Measurements from ENCODE around the gene BRD3OS. TPM values are rescaled to one million over a fixed set of nuclear protein-coding genes. Genes with fewer than 3 reads are reported as not detected.

Gene BRD3OS
- polyA plus RNA-seq, 1 of the 3 experiments (the other 2 are of a cell fraction): 23.1 TPM

DNA sequence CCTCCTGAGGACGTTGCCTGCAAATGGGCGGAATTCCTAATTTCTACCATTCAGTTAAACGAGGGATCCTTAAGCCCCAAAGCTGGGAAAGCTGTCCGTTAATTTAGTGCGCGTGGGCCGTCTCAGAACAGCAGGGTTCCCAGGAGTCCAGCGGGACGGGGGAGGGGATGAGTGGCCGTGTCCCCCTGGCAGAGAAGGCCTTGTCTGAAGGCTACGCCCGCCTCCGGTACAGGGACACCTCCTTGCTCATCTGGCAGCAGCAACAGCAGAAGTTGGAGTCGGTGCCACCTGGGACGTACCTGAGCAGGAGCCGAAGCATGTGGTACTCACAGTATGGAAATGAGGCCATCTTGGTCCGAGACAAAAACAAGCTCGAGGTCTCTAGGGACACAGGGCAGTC, 1.3 kb downstream of the BRD3OS start:
- Histone ChIP-seq H3K4me3 (ENCODE audit: low read depth in 2 of 2, low read length in 1 of 2) (peak overlapping the region; percentile 74 to 80), H3K9me2 (no peaks in the 10 kb centered on the region), H3F3A (replicated peaks; ENCODE audit: insufficient read depth) (peaks cover 20% of the 10 kb centered on the region), H3K36me3 (replicated peaks in 1 of 2; ENCODE audit: control insufficient read depth in 1 of 2, insufficient read depth in 2 of 2, low read length in 1 of 2) (peaks cover 8 to 33% of the 10 kb centered on the region in 2 experiments), H3K9me3 (no peaks in the 10 kb centered on the region), H4K20me1 (ENCODE audit: insufficient read depth) (no peaks in the 10 kb centered on the region), H2AFZ (ENCODE audit: low read depth) (no peak overlapping the region), H3K4me1 (ENCODE audit: control insufficient read depth in 1 of 2, insufficient read depth in 2 of 2, low read depth in 1 of 2, low read length in 1 of 2) (peaks cover 0 to 12% of the 10 kb centered on the region in 2 experiments; a peak in 1 of 4 replicates), H3K79me2 (ENCODE audit: insufficient read depth) (peaks cover 6% of the 10 kb centered on the region; the same call in 1 of the 2 replicates), H3K4me2 (peak overlapping the region; percentile 99), H3K27ac (ENCODE audit: low read depth in 2 of 2, low read length in 1 of 2) (no peak overlapping the region; a peak in 1 of 4 replicates), H3K9ac (no peak overlapping the region), H3K27me3 (ENCODE audit: insufficient read depth) (no peaks in the 10 kb centered on the region)
- 95% methylated on average over 18 of the region's 18 CpGs for WGBS (ENCODE audit: low lambda C conversion rate)
- TF ChIP-seq SIN3A (IDR thresholded peaks at IDR 0.05; ENCODE audit: borderline replicate concordance, low read depth, low read length) (no peak), TAF1 (IDR thresholded peaks at IDR 0.05; ENCODE audit: borderline replicate concordance, low read depth, low read length) (no peak), EP300 (IDR thresholded peaks at IDR 0.05; ENCODE audit: borderline replicate concordance in 1 of 2, low read depth in 1 of 2, low read length in 1 of 2) (no peak), RCOR1 (IDR thresholded peaks at IDR 0.05; ENCODE audit: low read length) (no peak), TCF12 (IDR thresholded peaks at IDR 0.05) (no peak), NRF1 (IDR thresholded peaks at IDR 0.05; ENCODE audit: low read depth, low read length) (no peak)
- TF ChIP-seq, protein P1, sequence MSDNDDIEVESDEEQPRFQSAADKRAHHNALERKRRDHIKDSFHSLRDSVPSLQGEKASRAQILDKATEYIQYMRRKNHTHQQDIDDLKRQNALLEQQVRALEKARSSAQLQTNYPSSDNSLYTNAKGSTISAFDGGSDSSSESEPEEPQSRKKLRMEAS (IDR thresholded peaks at IDR 0.05; ENCODE audit: low read depth): no peak
- CTCF ChIA-PET: interaction anchor here (0.7 to 1.7 kb wide), 8 partner anchors 14 to 244 kb away, joined by 3 to 5 read pairs (median 4); no protein-coding TSS in a partner anchor
- POLR2A ChIA-PET: interaction anchor here (1.5 kb wide), 2 partner anchors 13 to 39 kb away, joined by 4 read pairs; no protein-coding TSS in a partner anchor
- no peak for DNase-seq

DNA sequence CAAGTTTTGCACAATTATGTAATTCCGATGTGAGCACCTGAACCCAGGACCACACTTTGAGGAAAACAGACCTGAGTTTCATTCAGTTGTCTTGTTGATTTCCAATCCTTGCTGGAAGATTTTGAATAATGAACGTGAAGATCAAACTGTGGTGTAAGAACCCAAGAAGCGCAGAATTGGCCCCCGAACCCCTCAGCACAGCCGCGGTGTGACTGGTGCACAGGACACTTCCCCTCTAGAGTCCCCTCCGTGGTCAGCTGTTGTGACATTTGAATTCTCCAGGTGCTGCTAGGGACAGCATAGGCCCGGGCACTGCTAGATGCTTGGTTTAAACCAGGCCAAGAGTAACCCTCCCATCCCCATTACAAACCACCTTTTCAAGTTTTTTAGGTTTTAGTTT, 1.7 kb downstream of the BRD3OS start:
- Histone ChIP-seq H3K9ac (no peak overlapping the region), H3K4me3 (ENCODE audit: low read depth in 2 of 2, low read length in 1 of 2) (no peak overlapping the region), H3F3A (replicated peaks; ENCODE audit: insufficient read depth) (peaks cover 18% of the 10 kb centered on the region), H3K27ac (ENCODE audit: low read depth in 2 of 2, low read length in 1 of 2) (no peak overlapping the region), H3K79me2 (ENCODE audit: insufficient read depth) (peaks cover 6% of the 10 kb centered on the region; the same call in 1 of the 2 replicates), H3K36me3 (replicated peaks in 1 of 2; ENCODE audit: control insufficient read depth in 1 of 2, insufficient read depth in 2 of 2, low read length in 1 of 2) (peaks cover 9 to 37% of the 10 kb centered on the region in 2 experiments), H3K4me1 (ENCODE audit: control insufficient read depth in 1 of 2, insufficient read depth in 2 of 2, low read depth in 1 of 2, low read length in 1 of 2) (peaks cover 0 to 12% of the 10 kb centered on the region in 2 experiments; a peak in 1 of 4 replicates), H4K20me1 (ENCODE audit: insufficient read depth) (no peaks in the 10 kb centered on the region), H3K9me2 (no peaks in the 10 kb centered on the region), H2AFZ (ENCODE audit: low read depth) (no peak overlapping the region), H3K27me3 (ENCODE audit: insufficient read depth) (no peaks in the 10 kb centered on the region), H3K4me2 (peak overlapping the region; percentile 99; the same call in 1 of the 2 replicates), H3K9me3 (no peaks in the 10 kb centered on the region)
- POLR2A ChIA-PET: interaction anchor here (1.3 to 1.5 kb wide), 2 partner anchors 13 to 34 kb away, joined by 3 to 4 read pairs; no protein-coding TSS in a partner anchor
- TF ChIP-seq, protein P2, sequence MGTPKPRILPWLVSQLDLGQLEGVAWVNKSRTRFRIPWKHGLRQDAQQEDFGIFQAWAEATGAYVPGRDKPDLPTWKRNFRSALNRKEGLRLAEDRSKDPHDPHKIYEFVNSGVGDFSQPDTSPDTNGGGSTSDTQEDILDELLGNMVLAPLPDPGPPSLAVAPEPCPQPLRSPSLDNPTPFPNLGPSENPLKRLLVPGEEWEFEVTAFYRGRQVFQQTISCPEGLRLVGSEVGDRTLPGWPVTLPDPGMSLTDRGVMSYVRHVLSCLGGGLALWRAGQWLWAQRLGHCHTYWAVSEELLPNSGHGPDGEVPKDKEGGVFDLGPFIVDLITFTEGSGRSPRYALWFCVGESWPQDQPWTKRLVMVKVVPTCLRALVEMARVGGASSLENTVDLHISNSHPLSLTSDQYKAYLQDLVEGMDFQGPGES (IDR thresholded peaks at IDR 0.05; ENCODE audit: low read depth, low read length): no peak
- TF ChIP-seq, protein P1 (IDR thresholded peaks at IDR 0.05; ENCODE audit: low read depth): no peak
- TF ChIP-seq MXI1 (IDR thresholded peaks at IDR 0.05; ENCODE audit: low read depth, low read length): no peak
- no peak for TF ChIP-seq RAD21 (IDR thresholded peaks at IDR 0.05; ENCODE audit: low read length)
- TF ChIP-seq TEAD4 (IDR thresholded peaks at IDR 0.05; ENCODE audit: borderline replicate concordance, insufficient read depth): no peak
- no peak for TF ChIP-seq SIN3A (IDR thresholded peaks at IDR 0.05; ENCODE audit: borderline replicate concordance, low read depth, low read length)
- no peak for TF ChIP-seq SMC3 (IDR thresholded peaks at IDR 0.05; ENCODE audit: low read depth, low read length)
- no peak for TF ChIP-seq FOXJ3 (CRISPR knock-in tag; IDR thresholded peaks at IDR 0.05)
- TF ChIP-seq, protein P3, sequence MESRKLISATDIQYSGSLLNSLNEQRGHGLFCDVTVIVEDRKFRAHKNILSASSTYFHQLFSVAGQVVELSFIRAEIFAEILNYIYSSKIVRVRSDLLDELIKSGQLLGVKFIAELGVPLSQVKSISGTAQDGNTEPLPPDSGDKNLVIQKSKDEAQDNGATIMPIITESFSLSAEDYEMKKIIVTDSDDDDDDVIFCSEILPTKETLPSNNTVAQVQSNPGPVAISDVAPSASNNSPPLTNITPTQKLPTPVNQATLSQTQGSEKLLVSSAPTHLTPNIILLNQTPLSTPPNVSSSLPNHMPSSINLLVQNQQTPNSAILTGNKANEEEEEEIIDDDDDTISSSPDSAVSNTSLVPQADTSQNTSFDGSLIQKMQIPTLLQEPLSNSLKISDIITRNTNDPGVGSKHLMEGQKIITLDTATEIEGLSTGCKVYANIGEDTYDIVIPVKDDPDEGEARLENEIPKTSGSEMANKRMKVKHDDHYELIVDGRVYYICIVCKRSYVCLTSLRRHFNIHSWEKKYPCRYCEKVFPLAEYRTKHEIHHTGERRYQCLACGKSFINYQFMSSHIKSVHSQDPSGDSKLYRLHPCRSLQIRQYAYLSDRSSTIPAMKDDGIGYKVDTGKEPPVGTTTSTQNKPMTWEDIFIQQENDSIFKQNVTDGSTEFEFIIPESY (IDR thresholded peaks at IDR 0.05; ENCODE audit: borderline replicate concordance, low read depth): no peak
- TF ChIP-seq CHD2 (IDR thresholded peaks at IDR 0.05; ENCODE audit: low read length, partially characterized antibody): no peak
- DNase-seq: no peak
- 95% methylated on average over 7 of the region's 8 CpGs for WGBS (ENCODE audit: low lambda C conversion rate)
- CTCF ChIA-PET: interaction anchor here (0.7 to 2.1 kb wide), 5 partner anchors 14 to 38 kb away, joined by 3 to 4 read pairs (median 3); no protein-coding TSS in a partner anchor
